ENCODE results near the gene GAB2. TPM values are rescaled to one million over a fixed set of nuclear protein-coding genes. Genes with fewer than 3 reads are reported as not detected.
"Not testable (repeated sequence)": the region's sequence is repeated elsewhere in the genome, so short reads cannot be mapped to it uniquely, and the experiment has no call there.

GAB2 gene
- total and polyA plus RNA-seq, 2 of the 4 experiments (the other 2 are of a cell fraction): 3.3 to 5.9 TPM

GRCh38 chr11:78234006-78234405, 183.6 kb downstream of the GAB2 start:
- Histone ChIP-seq H3K4me1 (ENCODE audit: control insufficient read depth, insufficient read depth, low read length) (peaks cover 10% of the 10 kb centered on the region), H2BK20ac (ENCODE audit: low read depth, low read length) (no peak overlapping the region), H3K79me1 (ENCODE audit: low read depth in 1 of 2, low read length in 2 of 2) (peaks cover 0 to 10% of the 10 kb centered on the region in 2 experiments; a peak in 2 of 4 replicates), H3K9me1 (ENCODE audit: insufficient read depth, low read length) (peaks cover 11% of the 10 kb centered on the region), H3K4me2 (ENCODE audit: low read depth, low read length) (no peak overlapping the region), H4K91ac (ENCODE audit: insufficient read depth, low read depth, low read length) (no peak overlapping the region), H3K4me3 (ENCODE audit: insufficient read depth, low read depth, low read length) (no peak overlapping the region), H2BK15ac (ENCODE audit: low read depth, low read length) (no peak overlapping the region), H3K9me3 (ENCODE audit: control insufficient read depth, insufficient read depth, low read length) (no peaks in the 10 kb centered on the region), H3K9ac (ENCODE audit: low read depth, low read length) (no peak overlapping the region), H2AK9ac (replicated peaks; ENCODE audit: low read depth, low read length, poor library complexity) (no peak overlapping the region), H3K14ac (replicated peaks; ENCODE audit: low read depth, low read length) (no peak overlapping the region), H2BK5ac (ENCODE audit: low read depth, low read length, poor library complexity, severe bottlenecking) (no peak overlapping the region), H2AFZ (replicated peaks; ENCODE audit: low read length, poor library complexity) (no peak overlapping the region), H4K8ac (ENCODE audit: low read depth in 2 of 2, low read length in 2 of 2) (no peak overlapping the region), H3K4ac (ENCODE audit: low read depth, low read length) (no peak overlapping the region), H3K56ac (ENCODE audit: extremely low read depth, insufficient read depth, low read length) (no peak overlapping the region), H2BK120ac (ENCODE audit: low read depth, low read length) (no peak overlapping the region), H3K23ac (ENCODE audit: low read depth, low read length) (no peak overlapping the region), H3K27ac (ENCODE audit: insufficient read depth, low read length) (no peak overlapping the region), H2AK5ac (ENCODE audit: low read depth, low read length) (no peak overlapping the region), H3K27me3 (ENCODE audit: control insufficient read depth, insufficient read depth, low read length) (no peaks in the 10 kb centered on the region), H3K36me3 (ENCODE audit: control insufficient read depth, insufficient read depth, low read length) (0 out of 2 replicates have a peak, but pooled peaks cover 2% of the 10 kb centered on the region), H4K20me1 (ENCODE audit: insufficient read depth, low read length) (0 out of 2 replicates have a peak, but pooled peaks cover 7% of the 10 kb centered on the region), H4K5ac (ENCODE audit: low read depth, low read length) (no peak overlapping the region), H3K18ac (ENCODE audit: low read depth, low read length) (no peak overlapping the region)
- in situ Hi-C loops (cut with MboI; ENCODE audit: low sequenced_read_pairs) (no loop called here), dilution Hi-C loops (cut with HindIII; ENCODE audit: low sequenced_read_pairs, unreplicated experiment) (no loop called here), intact Hi-C loops (cut with micrococcal nuclease) (no loop called here)
- POLR2A ChIA-PET (ENCODE audit: unreplicated experiment): no interaction called here
- WGBS, 2 experiments (ENCODE audit: extremely low coverage in 2 of 2, insufficient read length in 1 of 2): no CpG with 5 or more reads among the region's 5 CpGs
- ATAC-seq (ENCODE audit: low read depth) (no peak), DNase-seq (no peak)
- BruUV-seq (replicated peaks): no TSS peak
- TF ChIP-seq MAZ (IDR thresholded peaks at IDR 0.05; ENCODE audit: borderline replicate concordance, low read depth, low read length): no peak
- TF ChIP-seq, protein P1, sequence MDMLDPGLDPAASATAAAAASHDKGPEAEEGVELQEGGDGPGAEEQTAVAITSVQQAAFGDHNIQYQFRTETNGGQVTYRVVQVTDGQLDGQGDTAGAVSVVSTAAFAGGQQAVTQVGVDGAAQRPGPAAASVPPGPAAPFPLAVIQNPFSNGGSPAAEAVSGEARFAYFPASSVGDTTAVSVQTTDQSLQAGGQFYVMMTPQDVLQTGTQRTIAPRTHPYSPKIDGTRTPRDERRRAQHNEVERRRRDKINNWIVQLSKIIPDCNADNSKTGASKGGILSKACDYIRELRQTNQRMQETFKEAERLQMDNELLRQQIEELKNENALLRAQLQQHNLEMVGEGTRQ (IDR thresholded peaks at IDR 0.05; ENCODE audit: low read depth, low read length): no peak
- no peak for TF ChIP-seq MXI1 (IDR thresholded peaks at IDR 0.05; ENCODE audit: borderline replicate concordance, low read depth, low read length)
- no peak for TF ChIP-seq RAD21 (IDR thresholded peaks at IDR 0.05; ENCODE audit: low read length)
- TF ChIP-seq CEBPB (IDR thresholded peaks at IDR 0.05; ENCODE audit: low read depth, low read length): no peak
- no peak for TF ChIP-seq NFE2L2 (IDR thresholded peaks at IDR 0.05; ENCODE audit: low read depth, low read length)
- no peak for TF ChIP-seq FOS (IDR thresholded peaks at IDR 0.05; ENCODE audit: low read depth, low read length)
- CTCF ChIA-PET: no interaction called here

DNA sequence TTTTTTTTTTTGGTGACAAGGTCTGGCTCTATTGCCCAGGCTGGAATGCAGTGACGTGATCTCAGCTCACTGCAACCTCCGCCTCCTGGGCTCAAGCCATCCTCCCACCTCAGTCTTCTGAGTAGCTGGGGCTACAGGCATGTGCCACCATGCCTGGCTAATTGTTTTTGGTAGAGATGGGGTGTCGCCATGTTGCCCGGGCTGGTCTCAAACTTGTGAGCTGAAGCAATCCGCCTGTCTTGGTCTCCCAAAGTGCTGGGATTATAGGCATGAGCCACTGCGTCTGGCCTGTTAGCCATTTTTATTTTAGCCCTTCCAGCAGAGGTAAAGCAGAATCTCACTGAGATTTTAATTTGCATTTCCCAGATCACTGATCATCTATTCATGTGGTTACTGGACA, 184.6 kb downstream of the GAB2 start:
- H2BK20ac ChIP-seq (ENCODE audit: low read depth, low read length); H3K9me3 ChIP-seq (ENCODE audit: control insufficient read depth, insufficient read depth, low read length); H3K9ac ChIP-seq (ENCODE audit: low read depth, low read length); H3K27me3 ChIP-seq (ENCODE audit: control insufficient read depth, insufficient read depth, low read length); H3K4me2 ChIP-seq (ENCODE audit: low read depth, low read length); dilution Hi-C loops (cut with HindIII; ENCODE audit: low sequenced_read_pairs, unreplicated experiment); H3K27ac ChIP-seq (ENCODE audit: insufficient read depth, low read length); H2BK120ac ChIP-seq (ENCODE audit: low read depth, low read length); POLR2A ChIA-PET (ENCODE audit: unreplicated experiment); H3K36me3 ChIP-seq (ENCODE audit: control insufficient read depth, insufficient read depth, low read length); CTCF ChIA-PET; H3K14ac ChIP-seq (replicated peaks; ENCODE audit: low read depth, low read length); H3K4ac ChIP-seq (ENCODE audit: low read depth, low read length); H4K5ac ChIP-seq (ENCODE audit: low read depth, low read length); H4K8ac ChIP-seq (ENCODE audit: low read depth in 2 of 2, low read length in 2 of 2); BruUV-seq (replicated peaks); H3K56ac ChIP-seq (ENCODE audit: extremely low read depth, insufficient read depth, low read length); ATAC-seq (ENCODE audit: low read depth); H3K23ac ChIP-seq (ENCODE audit: low read depth, low read length); H2AFZ ChIP-seq (replicated peaks; ENCODE audit: low read length, poor library complexity); in situ Hi-C loops (cut with MboI; ENCODE audit: low sequenced_read_pairs); H2AK5ac ChIP-seq (ENCODE audit: low read depth, low read length); H3K4me3 ChIP-seq (ENCODE audit: insufficient read depth, low read depth, low read length); H3K18ac ChIP-seq (ENCODE audit: low read depth, low read length); H4K91ac ChIP-seq (ENCODE audit: insufficient read depth, low read depth, low read length); H2BK15ac ChIP-seq (ENCODE audit: low read depth, low read length); H2BK5ac ChIP-seq (ENCODE audit: low read depth, low read length, poor library complexity, severe bottlenecking); H2AK9ac ChIP-seq (replicated peaks; ENCODE audit: low read depth, low read length, poor library complexity); intact Hi-C loops (cut with micrococcal nuclease); DNase-seq: not testable (repeated sequence)
- WGBS, 2 experiments (ENCODE audit: extremely low coverage in 2 of 2, insufficient read length in 1 of 2): 100% methylated on average over 2 of the region's 6 CpGs; no CpG with 5 or more reads in 1 of the 2 experiments
- Histone ChIP-seq H4K20me1 (ENCODE audit: insufficient read depth, low read length) (peaks cover 11% of the 10 kb centered on the region; the same call in 1 of the 2 replicates), H3K9me1 (ENCODE audit: insufficient read depth, low read length) (peaks cover 14% of the 10 kb centered on the region), H3K79me1 (ENCODE audit: low read depth in 1 of 2, low read length in 2 of 2) (peaks cover 0 to 13% of the 10 kb centered on the region in 2 experiments; a peak in 3 of 4 replicates), H3K4me1 (ENCODE audit: control insufficient read depth, insufficient read depth, low read length) (peaks cover 11% of the 10 kb centered on the region)

All from IMR-90 (cell line).